ENCODE results near the gene FBXW12.

Gene FBXW12

GRCh38 chr3:48423241-48423882 lies 51.3 kb downstream of the FBXW12 start:
- DNase-seq = no peak

- DNase-seq = no peak
Observed at GRCh38 chr3:48423883-48424695, 52.1 kb downstream of the FBXW12 start.

GRCh38 chr3:48425281-48425812 lies 53.3 kb downstream of the FBXW12 start:
- no peak for DNase-seq

GRCh38 chr3:48426401-48426909 lies 54.4 kb downstream of the FBXW12 start:
- DNase-seq = no peak

GRCh38 chr3:48426944-48427629 lies 55.1 kb downstream of the FBXW12 start:
- DNase-seq = no peak

GRCh38 chr3:48427630-48427962 lies 55.6 kb downstream of the FBXW12 start:
- DNase-seq = no peak

- DNase-seq = no peak
Observed at GRCh38 chr3:48428088-48428571, 56.1 kb downstream of the FBXW12 start.

GRCh38 chr3:48428572-48429316 lies 56.7 kb downstream of the FBXW12 start:
- DNase-seq = no peak

GRCh38 chr3:48429317-48429959 lies 57.4 kb downstream of the FBXW12 start:
- peak in 1 of 2 experiments; percentile 40 for DNase-seq

GRCh38 chr3:48429960-48430707 lies 58.1 kb downstream of the FBXW12 start, which contains the start of gene PLXNB1:
Gene PLXNB1 (minus strand): TSS chr3:48430086. CDS start chr3:48424611, 5,475 bp downstream.
- DNase-seq = peak in 1 of 2 experiments; percentile 15

GRCh38 chr3:48430708-48431101 lies 58.7 kb downstream of the FBXW12 start:
- DNase-seq = no peak

GRCh38 chr3:48431224-48432029 lies 59.4 kb downstream of the FBXW12 start:
- no peak for DNase-seq

GRCh38 chr3:48432411-48433371 lies 60.7 kb downstream of the FBXW12 start:
- no peak for DNase-seq

GRCh38 chr3:48433472-48434118 lies 61.6 kb downstream of the FBXW12 start:
- no peak for DNase-seq

- DNase-seq = no peak
Observed at GRCh38 chr3:48434591-48435222, 62.7 kb downstream of the FBXW12 start.

GRCh38 chr3:48435223-48435595 lies 63.2 kb downstream of the FBXW12 start:
- no peak for DNase-seq

- peak in 1 of 2 experiments; percentile 58 for DNase-seq
Observed at GRCh38 chr3:48435774-48436476, 63.9 kb downstream of the FBXW12 start.

Measured in NCI-H446 (cell line).